Measurements from ENCODE around the gene NCAM1. TPM values are rescaled to one million over a fixed set of nuclear protein-coding genes. Genes with fewer than 3 reads are reported as not detected.

Gene NCAM1
- total RNA-seq, 1 experiment from 2014 or later, result 5.9 TPM

GRCh38 chr11:113278925-113279324 lies 317.7 kb downstream of the NCAM1 start:
- ATAC-seq, result no peak
- TF ChIP-seq ZNF138 (CRISPR knock-in tag; conservative IDR thresholded peaks at IDR 0.05), result no peak
- no peak for TF ChIP-seq RELA (CRISPR knock-in tag; IDR thresholded peaks at IDR 0.05; ENCODE audit: borderline replicate concordance)
- no peak for TF ChIP-seq CBFB (CRISPR knock-in tag; IDR thresholded peaks at IDR 0.05; ENCODE audit: low read depth)
- no peak for TF ChIP-seq CREM (CRISPR knock-in tag; IDR thresholded peaks at IDR 0.05)
- TF ChIP-seq TEAD1 (CRISPR knock-in tag; IDR thresholded peaks at IDR 0.05), result no peak
- no peaks in the 10 kb centered on the region for H3K9me3 Mint-ChIP-seq
- no peaks in the 10 kb centered on the region for H3K4me1 Mint-ChIP-seq
- POLR2A ChIA-PET, result no interaction called here
- no peak for DNase-seq (ENCODE audit: low spot score)
- no peaks in the 10 kb centered on the region for H3K36me3 Mint-ChIP-seq
- H3K27ac Mint-ChIP-seq, result no peak overlapping the region
- H3K27me3 Mint-ChIP-seq (ENCODE audit: low read depth), result no peaks in the 10 kb centered on the region; the same call in 1 of the 2 replicates
- H3K4me3 Mint-ChIP-seq, result no peak overlapping the region
- CTCF ChIA-PET, result interaction anchor here (1.0 kb wide), 1 partner anchor 11 kb away, joined by 6 read pairs; no protein-coding TSS in a partner anchor

GRCh38 chr11:113279591-113279990 lies 318.4 kb downstream of the NCAM1 start:
- Mint-ChIP-seq H3K36me3 (no peaks in the 10 kb centered on the region), H3K4me1 (no peaks in the 10 kb centered on the region), H3K27ac (no peak overlapping the region), H3K9me3 (no peaks in the 10 kb centered on the region), H3K4me3 (no peak overlapping the region), H3K27me3 (ENCODE audit: low read depth) (no peaks in the 10 kb centered on the region; the same call in 1 of the 2 replicates)
- ChIA-PET POLR2A (no interaction called here), CTCF (no interaction called here)
- DNase-seq (ENCODE audit: low spot score) (no peak), ATAC-seq (no peak)
- no peak for TF ChIP-seq AR (CRISPR knock-in tag; IDR thresholded peaks at IDR 0.05)
- TF ChIP-seq, protein P1, sequence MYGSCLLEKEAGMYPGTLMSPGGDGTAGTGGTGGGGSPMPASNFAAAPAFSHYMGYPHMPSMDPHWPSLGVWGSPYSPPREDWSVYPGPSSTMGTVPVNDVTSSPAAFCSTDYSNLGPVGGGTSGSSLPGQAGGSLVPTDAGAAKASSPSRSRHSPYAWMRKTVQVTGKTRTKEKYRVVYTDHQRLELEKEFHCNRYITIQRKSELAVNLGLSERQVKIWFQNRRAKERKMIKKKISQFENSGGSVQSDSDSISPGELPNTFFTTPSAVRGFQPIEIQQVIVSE (CRISPR knock-in tag; IDR thresholded peaks at IDR 0.05; ENCODE audit: borderline replicate concordance), result no peak
- no peak for TF ChIP-seq NR3C1 (CRISPR knock-in tag; conservative IDR thresholded peaks at IDR 0.05; ENCODE audit: low read depth)
- no peak for TF ChIP-seq MAX (CRISPR knock-in tag; IDR thresholded peaks at IDR 0.05)
- TF ChIP-seq, protein P2, sequence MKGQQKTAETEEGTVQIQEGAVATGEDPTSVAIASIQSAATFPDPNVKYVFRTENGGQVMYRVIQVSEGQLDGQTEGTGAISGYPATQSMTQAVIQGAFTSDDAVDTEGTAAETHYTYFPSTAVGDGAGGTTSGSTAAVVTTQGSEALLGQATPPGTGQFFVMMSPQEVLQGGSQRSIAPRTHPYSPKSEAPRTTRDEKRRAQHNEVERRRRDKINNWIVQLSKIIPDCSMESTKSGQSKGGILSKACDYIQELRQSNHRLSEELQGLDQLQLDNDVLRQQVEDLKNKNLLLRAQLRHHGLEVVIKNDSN (CRISPR knock-in tag; IDR thresholded peaks at IDR 0.05), result no peak
- TF ChIP-seq CREM (CRISPR knock-in tag; IDR thresholded peaks at IDR 0.05), result no peak
- TF ChIP-seq ZNF219 (CRISPR knock-in tag; IDR thresholded peaks at IDR 0.05; ENCODE audit: borderline replicate concordance), result no peak
- TF ChIP-seq TEAD1 (CRISPR knock-in tag; IDR thresholded peaks at IDR 0.05), result no peak
- no peak for TF ChIP-seq JAZF1 (CRISPR knock-in tag; IDR thresholded peaks at IDR 0.05)
- TF ChIP-seq NFATC4 (CRISPR knock-in tag; IDR thresholded peaks at IDR 0.05), result no peak
- TF ChIP-seq, protein P3, sequence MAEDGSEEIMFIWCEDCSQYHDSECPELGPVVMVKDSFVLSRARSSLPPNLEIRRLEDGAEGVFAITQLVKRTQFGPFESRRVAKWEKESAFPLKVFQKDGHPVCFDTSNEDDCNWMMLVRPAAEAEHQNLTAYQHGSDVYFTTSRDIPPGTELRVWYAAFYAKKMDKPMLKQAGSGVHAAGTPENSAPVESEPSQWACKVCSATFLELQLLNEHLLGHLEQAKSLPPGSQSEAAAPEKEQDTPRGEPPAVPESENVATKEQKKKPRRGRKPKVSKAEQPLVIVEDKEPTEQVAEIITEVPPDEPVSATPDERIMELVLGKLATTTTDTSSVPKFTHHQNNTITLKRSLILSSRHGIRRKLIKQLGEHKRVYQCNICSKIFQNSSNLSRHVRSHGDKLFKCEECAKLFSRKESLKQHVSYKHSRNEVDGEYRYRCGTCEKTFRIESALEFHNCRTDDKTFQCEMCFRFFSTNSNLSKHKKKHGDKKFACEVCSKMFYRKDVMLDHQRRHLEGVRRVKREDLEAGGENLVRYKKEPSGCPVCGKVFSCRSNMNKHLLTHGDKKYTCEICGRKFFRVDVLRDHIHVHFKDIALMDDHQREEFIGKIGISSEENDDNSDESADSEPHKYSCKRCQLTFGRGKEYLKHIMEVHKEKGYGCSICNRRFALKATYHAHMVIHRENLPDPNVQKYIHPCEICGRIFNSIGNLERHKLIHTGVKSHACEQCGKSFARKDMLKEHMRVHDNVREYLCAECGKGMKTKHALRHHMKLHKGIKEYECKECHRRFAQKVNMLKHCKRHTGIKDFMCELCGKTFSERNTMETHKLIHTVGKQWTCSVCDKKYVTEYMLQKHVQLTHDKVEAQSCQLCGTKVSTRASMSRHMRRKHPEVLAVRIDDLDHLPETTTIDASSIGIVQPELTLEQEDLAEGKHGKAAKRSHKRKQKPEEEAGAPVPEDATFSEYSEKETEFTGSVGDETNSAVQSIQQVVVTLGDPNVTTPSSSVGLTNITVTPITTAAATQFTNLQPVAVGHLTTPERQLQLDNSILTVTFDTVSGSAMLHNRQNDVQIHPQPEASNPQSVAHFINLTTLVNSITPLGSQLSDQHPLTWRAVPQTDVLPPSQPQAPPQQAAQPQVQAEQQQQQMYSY (CRISPR knock-in tag; IDR thresholded peaks at IDR 0.05), result no peak
- no peak for TF ChIP-seq JUN (CRISPR knock-in tag; IDR thresholded peaks at IDR 0.05)
- no peak for TF ChIP-seq ZNF138 (CRISPR knock-in tag; conservative IDR thresholded peaks at IDR 0.05)
- TF ChIP-seq ATF3 (CRISPR knock-in tag; conservative IDR thresholded peaks at IDR 0.05), result no peak
